ENCODE results near the gene MAT2B.

Gene MAT2B

GRCh38 chr5:163458778-163459385 is 46.5 kb upstream of the MAT2B start:
- TF ChIP-seq CTCF (IDR thresholded peaks at IDR 0.05; ENCODE audit: insufficient read depth, low read length) (no peak), GABPA (IDR thresholded peaks at IDR 0.05; ENCODE audit: low read depth) (no peak), SPI1 (IDR thresholded peaks at IDR 0.05; ENCODE audit: borderline replicate concordance, low read depth) (no peak), POLR2AphosphoS5 (IDR thresholded peaks at IDR 0.05; ENCODE audit: low read depth) (no peak), REST (IDR thresholded peaks at IDR 0.05; ENCODE audit: insufficient replicate concordance, low read depth) (no peak)
- H3K27me3 ChIP-seq (ENCODE audit: insufficient read depth, poor library complexity, severe bottlenecking) = no peaks in the 10 kb centered on the region
- peak overlapping the region; percentile 68 for H3K4me3 ChIP-seq (replicated peaks; ENCODE audit: insufficient read depth, low read length)
- peak overlapping the region; percentile 99 for H3K27ac ChIP-seq (replicated peaks)
- DNase-seq (ENCODE audit: low read depth in 1 of 2, low spot score in 1 of 2) = no peak

- Histone ChIP-seq H3K27me3 (ENCODE audit: insufficient read depth, poor library complexity, severe bottlenecking) (no peaks in the 10 kb centered on the region), H3K4me3 (replicated peaks; ENCODE audit: insufficient read depth, low read length) (peak overlapping the region; percentile 68)
- peak in 1 of 2 experiments; percentile 31 for DNase-seq (ENCODE audit: low read depth in 1 of 2, low spot score in 1 of 2)
Measured at GRCh38 chr5:163459462-163459818, 46.0 kb upstream of the MAT2B start.

More at GRCh38 chr5:163459462-163459818, 46.0 kb upstream of the MAT2B start:
- TF ChIP-seq CTCF (IDR thresholded peaks at IDR 0.05; ENCODE audit: insufficient read depth, low read length) = no peak
- no peak for TF ChIP-seq GABPA (IDR thresholded peaks at IDR 0.05; ENCODE audit: low read depth)
- TF ChIP-seq REST (IDR thresholded peaks at IDR 0.05; ENCODE audit: insufficient replicate concordance, low read depth) = no peak
- peak overlapping the region; percentile 99 for H3K27ac ChIP-seq (replicated peaks)

Data from HL-60 (cell line).